Measurements from ENCODE around the gene TGIF2.

GRCh38 chr20:36527331-36528125, 45.9 kb upstream of the TGIF2 start:
- TF ChIP-seq, protein P1, sequence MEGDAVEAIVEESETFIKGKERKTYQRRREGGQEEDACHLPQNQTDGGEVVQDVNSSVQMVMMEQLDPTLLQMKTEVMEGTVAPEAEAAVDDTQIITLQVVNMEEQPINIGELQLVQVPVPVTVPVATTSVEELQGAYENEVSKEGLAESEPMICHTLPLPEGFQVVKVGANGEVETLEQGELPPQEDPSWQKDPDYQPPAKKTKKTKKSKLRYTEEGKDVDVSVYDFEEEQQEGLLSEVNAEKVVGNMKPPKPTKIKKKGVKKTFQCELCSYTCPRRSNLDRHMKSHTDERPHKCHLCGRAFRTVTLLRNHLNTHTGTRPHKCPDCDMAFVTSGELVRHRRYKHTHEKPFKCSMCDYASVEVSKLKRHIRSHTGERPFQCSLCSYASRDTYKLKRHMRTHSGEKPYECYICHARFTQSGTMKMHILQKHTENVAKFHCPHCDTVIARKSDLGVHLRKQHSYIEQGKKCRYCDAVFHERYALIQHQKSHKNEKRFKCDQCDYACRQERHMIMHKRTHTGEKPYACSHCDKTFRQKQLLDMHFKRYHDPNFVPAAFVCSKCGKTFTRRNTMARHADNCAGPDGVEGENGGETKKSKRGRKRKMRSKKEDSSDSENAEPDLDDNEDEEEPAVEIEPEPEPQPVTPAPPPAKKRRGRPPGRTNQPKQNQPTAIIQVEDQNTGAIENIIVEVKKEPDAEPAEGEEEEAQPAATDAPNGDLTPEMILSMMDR (IDR thresholded peaks at IDR 0.05; ENCODE audit: low read depth, low read length, poor library complexity, severe bottlenecking), result no peak
- no peak for TF ChIP-seq EZH2phosphoT487 (IDR thresholded peaks at IDR 0.05; ENCODE audit: borderline replicate concordance, low read length)
